RWPE1 (cell line): ENCODE results near the gene BCAP31.

ENCODE experiments used
- CTCF ChIA-PET: fragments of 350-600 bp; sonication (Branson Sonifier 250); formaldehyde crosslinking; extraction: SDS; loops from one replicate; lab custom pipeline; 2021; lab: Yijun Ruan, JAX
- POLR2A ChIA-PET: fragments of 400-600 bp; formaldehyde crosslinking; extraction: SDS; loops from one replicate; lab custom pipeline; 2020; ENCODE audit warnings: antibody characterized with exemption; ENCODE audit not compliant: low non-redundant PET; lab: Yijun Ruan, JAX
- DNase-seq: peaks from one replicate; pipeline ENCODE4 v3.0.0; 2012; ENCODE audit warnings: low spot score
- H3K27ac ChIP-seq: fragments of 450-650 bp; 2 replicates; pipeline ENCODE4 v1.5.1; 2017
- TF ChIP-seq, protein P1 (sequence below): fragments of 450-650 bp; conservative IDR thresholded peaks from 2 replicates; pipeline ENCODE4 v1.5.1; 2017; ENCODE audit warnings: low read depth, mild to moderate bottlenecking

The BCAP31 gene

DNA sequence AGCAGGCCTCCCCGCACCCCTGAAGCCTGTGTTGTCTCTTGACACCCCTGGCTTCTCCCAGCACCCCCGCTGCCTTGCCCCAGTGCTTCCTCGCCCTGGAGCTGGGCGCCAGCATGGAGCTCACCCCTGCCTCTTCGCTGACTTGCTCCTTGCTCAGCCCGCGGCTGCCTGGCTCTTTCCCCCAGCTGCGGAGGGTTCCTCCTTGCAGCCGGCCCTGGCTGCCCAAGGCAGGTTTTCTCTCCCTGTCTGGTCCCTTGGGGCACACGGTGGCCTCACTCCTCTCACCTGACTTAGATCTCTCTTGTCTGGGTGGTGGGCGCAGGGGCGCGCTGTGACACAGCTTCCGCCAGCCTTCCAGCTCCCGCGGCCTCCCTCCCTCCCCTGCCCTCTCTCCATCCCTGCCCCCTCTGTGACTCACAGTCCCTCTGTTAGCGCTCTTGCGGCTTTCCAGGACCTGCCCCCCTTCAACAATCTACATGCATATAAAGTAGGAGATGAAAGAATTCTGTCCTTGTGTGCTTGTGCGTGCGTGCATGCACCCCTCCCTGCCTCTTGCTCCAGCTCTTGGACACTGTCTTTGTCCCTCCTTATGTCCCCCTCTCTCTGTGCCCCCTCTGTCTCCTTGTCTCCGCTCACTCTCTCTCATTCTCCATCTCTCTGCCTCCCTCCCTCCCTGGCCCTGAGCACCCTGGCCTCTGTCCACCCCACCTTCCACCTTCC, 42.1 kb upstream of the BCAP31 start:
- peak overlapping the region; percentile 91 for H3K27ac ChIP-seq
- TF ChIP-seq, protein P1, sequence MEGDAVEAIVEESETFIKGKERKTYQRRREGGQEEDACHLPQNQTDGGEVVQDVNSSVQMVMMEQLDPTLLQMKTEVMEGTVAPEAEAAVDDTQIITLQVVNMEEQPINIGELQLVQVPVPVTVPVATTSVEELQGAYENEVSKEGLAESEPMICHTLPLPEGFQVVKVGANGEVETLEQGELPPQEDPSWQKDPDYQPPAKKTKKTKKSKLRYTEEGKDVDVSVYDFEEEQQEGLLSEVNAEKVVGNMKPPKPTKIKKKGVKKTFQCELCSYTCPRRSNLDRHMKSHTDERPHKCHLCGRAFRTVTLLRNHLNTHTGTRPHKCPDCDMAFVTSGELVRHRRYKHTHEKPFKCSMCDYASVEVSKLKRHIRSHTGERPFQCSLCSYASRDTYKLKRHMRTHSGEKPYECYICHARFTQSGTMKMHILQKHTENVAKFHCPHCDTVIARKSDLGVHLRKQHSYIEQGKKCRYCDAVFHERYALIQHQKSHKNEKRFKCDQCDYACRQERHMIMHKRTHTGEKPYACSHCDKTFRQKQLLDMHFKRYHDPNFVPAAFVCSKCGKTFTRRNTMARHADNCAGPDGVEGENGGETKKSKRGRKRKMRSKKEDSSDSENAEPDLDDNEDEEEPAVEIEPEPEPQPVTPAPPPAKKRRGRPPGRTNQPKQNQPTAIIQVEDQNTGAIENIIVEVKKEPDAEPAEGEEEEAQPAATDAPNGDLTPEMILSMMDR: no peak
- ChIA-PET CTCF (no interaction called here), POLR2A (interaction anchor here (0.6 kb wide), 1 partner anchor 42 kb away, joined by 3 read pairs; the partner anchor contains the start of gene BCAP31)
- DNase-seq: peak; percentile 60

DNA sequence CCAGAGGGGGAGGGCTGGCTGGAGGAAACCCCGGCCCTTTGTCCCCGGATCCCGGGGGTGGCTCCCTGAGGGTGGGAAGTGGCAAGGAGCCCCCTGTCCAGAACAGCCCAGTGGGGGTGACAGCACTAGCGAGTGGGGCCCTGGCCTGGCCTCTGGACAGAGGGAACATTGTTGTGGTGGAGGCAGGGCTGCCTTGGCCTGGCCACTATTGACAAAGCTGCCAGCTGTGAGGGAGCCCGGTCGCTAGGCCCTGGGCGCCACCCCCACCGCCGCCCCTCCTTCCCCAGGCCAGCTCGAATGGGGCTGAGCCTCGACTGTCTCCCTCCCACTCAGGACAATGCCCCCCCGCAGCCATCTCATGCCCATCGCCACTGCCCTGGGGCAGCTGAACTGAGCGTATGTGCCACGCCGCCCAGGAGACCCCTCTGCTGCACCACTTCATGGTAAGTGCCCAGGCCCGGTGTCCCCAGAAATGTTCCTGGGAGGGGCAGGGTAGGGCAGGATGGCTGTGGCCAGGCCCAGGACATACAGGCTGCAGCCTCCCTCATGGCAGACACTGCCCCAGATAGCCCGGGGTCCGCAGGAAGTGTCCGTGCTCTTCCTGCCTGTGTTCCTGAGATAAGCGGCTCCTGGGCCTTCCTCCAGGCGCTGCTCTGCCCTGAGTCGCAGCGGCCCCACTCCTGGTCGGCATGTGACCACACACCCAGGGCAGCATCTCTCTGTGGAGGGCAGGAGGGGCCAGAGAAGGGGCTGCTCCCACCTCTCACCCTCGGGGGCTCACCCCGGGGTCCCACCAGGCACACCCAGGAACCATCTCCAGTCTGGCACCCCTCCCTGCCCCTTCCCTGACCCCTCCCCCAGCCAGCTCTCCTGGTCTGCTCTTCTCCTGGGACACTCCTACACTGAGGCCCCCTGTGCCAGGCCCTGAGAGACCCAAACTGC, 41.2 kb upstream of the BCAP31 start:
- TF ChIP-seq, protein P1: no peak
- no peak for DNase-seq
- peak overlapping the region; percentile 91 for H3K27ac ChIP-seq
- ChIA-PET POLR2A (no interaction called here), CTCF (interaction anchor here (0.6 to 1.0 kb wide), 2 partner anchors 13 kb away, joined by 3 read pairs; no protein-coding TSS in a partner anchor)

- H3K27ac ChIP-seq: peak overlapping the region; percentile 91
- no peak for DNase-seq
- TF ChIP-seq, protein P1: no peak
- ChIA-PET CTCF (interaction anchor here (1.0 to 1.5 kb wide), 2 partner anchors 14 to 182 kb away, joined by 3 read pairs; no protein-coding TSS in a partner anchor), POLR2A (no interaction called here)
These were observed 40.6 kb upstream of the BCAP31 start for GRCh38 chrX:153764786-153765137.

DNA sequence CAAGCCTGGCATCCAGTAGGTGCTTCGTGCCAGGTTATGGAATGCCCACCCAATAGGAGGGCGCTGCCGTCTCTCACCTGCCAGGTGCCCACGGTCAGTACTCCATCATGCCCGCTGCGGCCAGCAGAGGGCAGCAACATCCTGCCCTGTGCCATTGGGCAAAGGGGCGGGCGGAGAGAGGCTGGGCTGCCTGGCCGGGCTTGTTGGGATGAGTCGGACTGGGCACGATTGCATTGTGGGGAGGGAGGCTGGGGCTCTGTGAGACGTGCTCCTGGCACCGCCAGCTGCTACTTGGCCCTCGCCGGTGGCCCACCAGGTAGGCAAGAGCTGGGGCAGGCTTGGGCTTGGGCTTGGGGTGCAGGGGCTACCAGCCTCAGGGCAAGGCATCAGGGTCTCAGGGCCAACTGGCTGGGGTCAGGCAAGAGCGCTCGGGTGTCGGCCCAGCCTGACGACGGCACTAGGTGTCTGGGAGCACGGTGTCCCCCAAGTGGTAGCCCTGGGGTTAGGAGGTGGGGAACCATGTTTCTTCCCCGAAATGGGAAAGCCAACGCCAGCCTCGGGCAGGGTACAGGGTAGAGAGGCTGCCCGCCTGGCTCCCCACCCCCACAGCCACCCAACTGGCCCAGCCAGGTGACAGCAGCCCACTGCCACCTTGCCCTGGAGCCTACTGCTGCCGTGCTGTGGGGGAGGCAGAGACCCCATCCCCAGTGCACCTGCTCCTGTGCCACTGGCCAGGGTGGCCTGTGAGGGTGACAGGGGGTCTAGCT, 40.0 kb upstream of the BCAP31 start, which contains the start of gene PLXNB3:
TSS of gene PLXNB3 (plus strand) at position 261 of the 767 bp plus-strand sequence. CDS start 1,287 bp downstream, outside the sequence.
- ChIA-PET POLR2A (no interaction called here), CTCF (interaction anchor here (0.6 to 1.8 kb wide), 11 partner anchors 14 to 531 kb away, joined by 3 to 7 read pairs (median 3); no protein-coding TSS in a partner anchor)
- TF ChIP-seq, protein P1: peak; percentile 81
- peak within 1 kb of the TSS; percentile 91 for H3K27ac ChIP-seq
- peak; percentile 76 for DNase-seq

DNA sequence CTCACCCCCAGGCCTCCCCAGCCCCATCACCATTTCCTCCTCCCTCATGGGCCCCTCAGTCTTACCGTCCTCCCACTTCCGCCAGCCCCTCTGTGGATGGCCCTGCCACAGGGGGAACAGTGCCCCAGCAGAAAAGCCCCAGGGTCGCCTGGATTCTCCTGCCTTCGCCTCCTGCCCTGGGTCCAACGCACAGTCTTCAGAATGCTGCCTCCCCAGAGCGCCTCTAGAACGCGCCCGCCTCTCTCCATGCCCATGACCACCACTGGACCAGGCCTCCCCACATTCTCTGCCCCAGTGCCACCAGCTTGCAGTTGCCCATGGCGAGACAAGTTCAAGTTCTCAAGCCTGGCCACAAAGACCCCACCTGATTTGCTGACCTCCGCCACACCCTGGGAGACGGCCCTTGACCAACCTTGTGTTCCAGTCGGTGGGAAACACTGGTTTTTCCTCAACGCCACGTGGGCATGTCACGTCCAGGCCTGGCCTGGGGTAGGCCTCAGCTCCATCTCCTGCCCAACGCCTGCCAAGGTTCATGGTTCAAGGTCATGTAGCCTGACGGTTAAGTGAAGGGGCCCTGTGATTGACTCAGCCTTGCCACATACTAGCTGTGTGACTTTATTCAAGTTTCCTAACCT, 39.2 kb upstream of the BCAP31 start:
- no peak for DNase-seq
- ChIA-PET CTCF (interaction anchor here (0.5 to 1.8 kb wide), 5 partner anchors 121 to 912 kb away, joined by 3 to 5 read pairs (median 3); no protein-coding TSS in a partner anchor), POLR2A (no interaction called here)
- TF ChIP-seq, protein P1: no peak
- H3K27ac ChIP-seq: no peak overlapping the region
